Measurements from ENCODE around the gene MSI2.

- TF ChIP-seq POLR2AphosphoS5 (IDR thresholded peaks at IDR 0.05): no peak
- no peak for TF ChIP-seq EP300 (IDR thresholded peaks at IDR 0.05)
Observed at GRCh38 chr17:57381498-57381897, 125.2 kb downstream of the MSI2 start.

All from sigmoid colon (tissue), 4 donors.